HepG2 (cell line): ENCODE results near the gene MCAT. TPM values are rescaled to one million over a fixed set of nuclear protein-coding genes. Genes with fewer than 3 reads are reported as not detected.

Source experiments
- CBX1 ChIP-seq: IDR thresholded peaks from one replicate; pipeline ENCODE4 v1.6.1; 2016; ENCODE audit warnings: antibody characterized with exemption, low read depth
- ETV6 ChIP-seq: sonication (generic); formaldehyde crosslinking; conservative IDR thresholded peaks from 2 replicates; pipeline ENCODE4 v1.4.0; 2020; ENCODE audit warnings: missing genetic modification reagents
- GATAD2A ChIP-seq: IDR thresholded peaks from 2 replicates; pipeline ENCODE4 v1.6.1; 2016
- HNRNPUL1 ChIP-seq: fragments of 200-400 bp; formaldehyde crosslinking; IDR thresholded peaks from 2 replicates; pipeline ENCODE4 v1.6.1; 2017; ENCODE audit warnings: low read depth, mild to moderate bottlenecking, low read length, moderate library complexity
- JUN ChIP-seq: sonication (generic); formaldehyde crosslinking; IDR thresholded peaks from 2 replicates; pipeline ENCODE4 v1.4.0; 2020; ENCODE audit warnings: mild to moderate bottlenecking, missing genetic modification reagents
- MED8 ChIP-seq: sonication (generic); formaldehyde crosslinking; IDR thresholded peaks from 2 replicates; pipeline ENCODE4 v1.8.1; 2023; ENCODE audit warnings: mild to moderate bottlenecking, missing genetic modification reagents; ENCODE audit not compliant: insufficient replicate concordance
- NPAS2 ChIP-seq: sonication (generic); formaldehyde crosslinking; IDR thresholded peaks from 2 replicates; pipeline ENCODE4 v1.8.0; 2022; ENCODE audit warnings: mild to moderate bottlenecking, missing genetic modification reagents, borderline replicate concordance
- NR2C2 ChIP-seq: sonication (generic); formaldehyde crosslinking; IDR thresholded peaks from 2 replicates; pipeline ENCODE4 v1.4.0; 2020; ENCODE audit warnings: missing genetic modification reagents, mild to moderate bottlenecking, moderate library complexity, borderline replicate concordance
- RAD51 ChIP-seq: fragments of 450-650 bp; IDR thresholded peaks from 2 replicates; pipeline ENCODE4 v1.6.1; 2016; ENCODE audit warnings: borderline replicate concordance
- SCMH1 ChIP-seq: sonication (generic); formaldehyde crosslinking; IDR thresholded peaks from 2 replicates; pipeline ENCODE4 v1.9.0; 2021; ENCODE audit warnings: missing genetic modification reagents, mild to moderate bottlenecking, borderline replicate concordance
- SKI ChIP-seq: fragments of 450-650 bp; IDR thresholded peaks from one replicate; pipeline ENCODE4 v1.6.1; 2018; ENCODE audit warnings: mild to moderate bottlenecking; ENCODE audit not compliant: partially characterized antibody
- SP1 ChIP-seq, 2 experiments: fragments of 450-650 bp in 1 of 2; sonication (generic) in 1 of 2; formaldehyde crosslinking in 1 of 2; IDR thresholded peaks; 2 replicates each; pipeline versions ENCODE4 v1.4.0 to v1.6.1; 2016 to 2020; ENCODE audit warnings: missing genetic modification reagents in 1 of 2
- ZNF230 ChIP-seq: sonication (generic); formaldehyde crosslinking; IDR thresholded peaks from 2 replicates; pipeline ENCODE4 v1.4.0; 2020; ENCODE audit warnings: mild to moderate bottlenecking, missing genetic modification reagents
- ZNF331 ChIP-seq: sonication (generic); formaldehyde crosslinking; IDR thresholded peaks from 2 replicates; pipeline ENCODE4 v1.4.0; 2020; ENCODE audit warnings: missing genetic modification reagents
- ZNF343 ChIP-seq: sonication (generic); formaldehyde crosslinking; IDR thresholded peaks from 2 replicates; pipeline ENCODE4 v1.4.0; 2020; ENCODE audit warnings: mild to moderate bottlenecking, missing genetic modification reagents
- ZNF501 ChIP-seq: sonication (generic); formaldehyde crosslinking; IDR thresholded peaks from 2 replicates; pipeline ENCODE4 v1.5.1; 2020; ENCODE audit warnings: mild to moderate bottlenecking, moderate library complexity, missing genetic modification reagents
- ZNF766 ChIP-seq: sonication (generic); formaldehyde crosslinking; IDR thresholded peaks from 2 replicates; pipeline ENCODE4 v1.5.0; 2020; ENCODE audit warnings: missing genetic modification reagents, borderline replicate concordance
- ZNF781 ChIP-seq: sonication (generic); formaldehyde crosslinking; IDR thresholded peaks from 2 replicates; pipeline ENCODE4 v1.5.1; 2020; ENCODE audit warnings: borderline replicate concordance, mild to moderate bottlenecking, missing genetic modification reagents; ENCODE audit errors: not compliant biosample characterization
- ZSCAN31 ChIP-seq: sonication (generic); formaldehyde crosslinking; IDR thresholded peaks from 2 replicates; pipeline ENCODE4 v1.5.0; 2020; ENCODE audit warnings: low read depth, mild to moderate bottlenecking, missing genetic modification reagents
- polyA plus RNA-seq, 8 experiments: library from polyadenylated mRNA; depleted of rRNA in 3 of 8; stranded (reverse) in 7 of 8; unstranded in 1 of 8; fragments of >200 nt; fragmentation: Illumina TruSeq in 4 of 8; extraction: Trizol in 4 of 8; gene quantifications; 2 replicates each; pipeline versions ENCODE4 v1.2.1 to v1.2.3, GENCODE V29; 2011 to 2016; ENCODE audit warnings: low read depth in 4 of 8, missing spikeins in 1 of 8, mixed read lengths in 1 of 8; ENCODE audit not compliant: insufficient read depth in 1 of 8
- total RNA-seq, 5 experiments: library from RNA; depleted of rRNA; stranded (reverse); fragments of >200 nt; fragmentation: Illumina TruSeq; extraction: Trizol; gene quantifications; 2 replicates each; pipeline ENCODE4 v1.2.3, GENCODE V29; 2016; ENCODE audit warnings: low read depth in 1 of 5
- TF ChIP-seq, protein P1 (sequence below): sonication (generic); formaldehyde crosslinking; conservative IDR thresholded peaks from 2 replicates; pipeline ENCODE4 v1.8.0; 2022; ENCODE audit warnings: missing genetic modification reagents
- TF ChIP-seq, protein P2 (sequence below), 2 experiments: sonication (generic) in 1 of 2; formaldehyde crosslinking in 1 of 2; IDR thresholded peaks; 2 replicates each; pipeline versions ENCODE4 v1.4.0 to v1.6.1; 2018 to 2020; ENCODE audit warnings: missing genetic modification reagents in 2 of 2, borderline replicate concordance in 1 of 2, low read depth in 1 of 2, mild to moderate bottlenecking in 1 of 2, missing biosample characterization in 1 of 2
- TF ChIP-seq, protein P3 (sequence below): sonication (generic); formaldehyde crosslinking; IDR thresholded peaks from 2 replicates; pipeline ENCODE4 v1.5.1; 2020; ENCODE audit warnings: mild to moderate bottlenecking, missing genetic modification reagents, moderate library complexity
- TF ChIP-seq, protein P4 (sequence below): IDR thresholded peaks from 2 replicates; pipeline ENCODE4 v1.6.1; 2016; ENCODE audit warnings: mild to moderate bottlenecking

Gene MCAT
- total and polyA plus RNA-seq, 2 of the 13 experiments (the other 11 are each of a cell fraction or from before 2014, with no cell fraction given) = 9.3 to 16.7 TPM

DNA sequence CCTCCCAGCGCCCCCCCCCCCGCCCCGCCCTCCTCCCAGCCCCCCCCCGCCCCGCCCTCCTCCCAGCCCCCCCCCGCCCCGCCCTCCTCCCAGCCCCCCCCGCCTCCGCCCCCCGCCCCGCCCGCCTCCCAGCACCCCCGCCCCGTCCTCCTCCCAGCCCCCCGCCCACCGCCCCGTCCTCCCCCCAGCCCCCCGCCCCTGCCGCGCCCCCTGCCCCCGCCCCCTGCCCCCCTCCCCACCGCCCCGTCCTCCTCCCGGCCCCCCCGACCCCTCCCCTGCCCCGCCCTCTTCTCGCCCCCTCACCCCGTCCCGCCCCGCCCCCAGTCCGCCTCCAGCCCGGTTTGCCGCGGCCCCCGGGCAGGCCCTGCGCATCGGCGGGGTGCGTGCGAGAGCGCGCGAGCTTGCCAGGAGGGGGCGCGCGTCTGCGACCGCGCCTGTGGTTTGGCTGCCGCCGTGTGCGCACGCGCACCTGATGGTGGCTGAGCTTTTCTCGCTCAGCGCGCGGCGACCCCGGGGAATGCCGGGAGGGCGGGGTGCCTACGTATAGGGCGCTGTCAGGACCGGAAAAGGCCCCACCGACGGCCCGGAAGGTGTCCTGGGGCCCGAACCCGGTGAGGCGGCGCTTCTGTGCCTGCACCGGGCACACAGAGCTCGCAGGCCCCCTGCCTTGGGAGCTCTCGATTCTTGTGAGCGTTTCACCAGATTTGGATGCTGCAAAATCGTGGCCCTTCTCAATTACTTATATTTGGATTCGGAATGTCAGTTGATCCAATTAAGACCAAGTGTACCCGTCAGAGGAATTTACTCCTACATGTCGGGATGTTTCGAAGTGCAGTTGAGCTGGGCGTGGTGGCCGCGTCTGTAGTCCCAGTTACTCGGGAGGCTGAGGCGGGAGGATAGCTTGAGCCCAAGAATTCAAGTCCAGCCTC lies 44.2 kb upstream of the MCAT start (continued):
- TF ChIP-seq ZNF781 (no peak), CBX1 (peak; percentile 87), NPAS2 (CRISPR knock-in tag) (no peak), ETV6 (CRISPR knock-in tag) (peak; percentile 81), SCMH1 (no peak), ZNF331 (peak; percentile 73), JUN (no peak), ZNF230 (no peak), GATAD2A (CRISPR knock-in tag) (peak; percentile 67), ZSCAN31 (CRISPR knock-in tag) (peak; percentile 31; the same call in 1 of the 2 replicates), RAD51 (no peak), ZNF343 (CRISPR knock-in tag) (no peak), HNRNPUL1 (no peak), SP1 (IDR thresholded peaks at IDR 0.05) (no peak), SP1 (CRISPR knock-in tag; IDR thresholded peaks at IDR 0.05) (peak; percentile 65), MED8 (CRISPR knock-in tag) (peak; percentile 72), NR2C2 (CRISPR knock-in tag) (peak; percentile 97), ZNF501 (CRISPR knock-in tag) (peak; percentile 83), SKI (peak; percentile 45), ZNF766 (peak; percentile 60; the same call in 1 of the 2 replicates)
- TF ChIP-seq, protein P1, sequence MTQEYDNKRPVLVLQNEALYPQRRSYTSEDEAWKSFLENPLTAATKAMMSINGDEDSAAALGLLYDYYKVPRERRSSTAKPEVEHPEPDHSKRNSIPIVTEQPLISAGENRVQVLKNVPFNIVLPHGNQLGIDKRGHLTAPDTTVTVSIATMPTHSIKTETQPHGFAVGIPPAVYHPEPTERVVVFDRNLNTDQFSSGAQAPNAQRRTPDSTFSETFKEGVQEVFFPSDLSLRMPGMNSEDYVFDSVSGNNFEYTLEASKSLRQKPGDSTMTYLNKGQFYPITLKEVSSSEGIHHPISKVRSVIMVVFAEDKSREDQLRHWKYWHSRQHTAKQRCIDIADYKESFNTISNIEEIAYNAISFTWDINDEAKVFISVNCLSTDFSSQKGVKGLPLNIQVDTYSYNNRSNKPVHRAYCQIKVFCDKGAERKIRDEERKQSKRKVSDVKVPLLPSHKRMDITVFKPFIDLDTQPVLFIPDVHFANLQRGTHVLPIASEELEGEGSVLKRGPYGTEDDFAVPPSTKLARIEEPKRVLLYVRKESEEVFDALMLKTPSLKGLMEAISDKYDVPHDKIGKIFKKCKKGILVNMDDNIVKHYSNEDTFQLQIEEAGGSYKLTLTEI (CRISPR knock-in tag) = no peak
- TF ChIP-seq, protein P2, sequence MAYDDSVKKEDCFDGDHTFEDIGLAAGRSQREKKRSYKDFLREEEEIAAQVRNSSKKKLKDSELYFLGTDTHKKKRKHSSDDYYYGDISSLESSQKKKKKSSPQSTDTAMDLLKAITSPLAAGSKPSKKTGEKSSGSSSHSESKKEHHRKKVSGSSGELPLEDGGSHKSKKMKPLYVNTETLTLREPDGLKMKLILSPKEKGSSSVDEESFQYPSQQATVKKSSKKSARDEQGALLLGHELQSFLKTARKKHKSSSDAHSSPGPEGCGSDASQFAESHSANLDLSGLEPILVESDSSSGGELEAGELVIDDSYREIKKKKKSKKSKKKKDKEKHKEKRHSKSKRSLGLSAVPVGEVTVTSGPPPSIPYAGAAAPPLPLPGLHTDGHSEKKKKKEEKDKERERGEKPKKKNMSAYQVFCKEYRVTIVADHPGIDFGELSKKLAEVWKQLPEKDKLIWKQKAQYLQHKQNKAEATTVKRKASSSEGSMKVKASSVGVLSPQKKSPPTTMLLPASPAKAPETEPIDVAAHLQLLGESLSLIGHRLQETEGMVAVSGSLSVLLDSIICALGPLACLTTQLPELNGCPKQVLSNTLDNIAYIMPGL (CRISPR knock-in tag; IDR thresholded peaks at IDR 0.05; ENCODE audit: borderline replicate concordance in 1 of 2, low read depth in 1 of 2) = peak; percentile 46 to 74; a peak in 3 of 4 replicates
- TF ChIP-seq, protein P3, sequence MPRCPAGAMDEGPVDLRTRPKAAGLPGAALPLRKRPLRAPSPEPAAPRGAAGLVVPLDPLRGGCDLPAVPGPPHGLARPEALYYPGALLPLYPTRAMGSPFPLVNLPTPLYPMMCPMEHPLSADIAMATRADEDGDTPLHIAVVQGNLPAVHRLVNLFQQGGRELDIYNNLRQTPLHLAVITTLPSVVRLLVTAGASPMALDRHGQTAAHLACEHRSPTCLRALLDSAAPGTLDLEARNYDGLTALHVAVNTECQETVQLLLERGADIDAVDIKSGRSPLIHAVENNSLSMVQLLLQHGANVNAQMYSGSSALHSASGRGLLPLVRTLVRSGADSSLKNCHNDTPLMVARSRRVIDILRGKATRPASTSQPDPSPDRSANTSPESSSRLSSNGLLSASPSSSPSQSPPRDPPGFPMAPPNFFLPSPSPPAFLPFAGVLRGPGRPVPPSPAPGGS (CRISPR knock-in tag) = 0 out of 2 replicates have a peak, but pooled peaks have one; percentile 58
- TF ChIP-seq, protein P4, sequence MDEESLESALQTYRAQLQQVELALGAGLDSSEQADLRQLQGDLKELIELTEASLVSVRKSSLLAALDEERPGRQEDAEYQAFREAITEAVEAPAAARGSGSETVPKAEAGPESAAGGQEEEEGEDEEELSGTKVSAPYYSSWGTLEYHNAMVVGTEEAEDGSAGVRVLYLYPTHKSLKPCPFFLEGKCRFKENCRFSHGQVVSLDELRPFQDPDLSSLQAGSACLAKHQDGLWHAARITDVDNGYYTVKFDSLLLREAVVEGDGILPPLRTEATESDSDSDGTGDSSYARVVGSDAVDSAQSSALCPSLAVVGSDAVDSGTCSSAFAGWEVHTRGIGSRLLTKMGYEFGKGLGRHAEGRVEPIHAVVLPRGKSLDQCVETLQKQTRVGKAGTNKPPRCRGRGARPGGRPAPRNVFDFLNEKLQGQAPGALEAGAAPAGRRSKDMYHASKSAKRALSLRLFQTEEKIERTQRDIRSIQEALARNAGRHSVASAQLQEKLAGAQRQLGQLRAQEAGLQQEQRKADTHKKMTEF = peak; percentile 91
